RWPE2 (cell line): ENCODE results near the gene ARHGAP27.

Experiments
- ATAC-seq: fragments of 200-7000 bp; cut with Tn5 transposase; 3 replicates; pipeline ENCODE4 v1.9.1; 2021; ENCODE audit warnings: low read depth
- DNase-seq: peaks from one replicate; pipeline ENCODE4 v3.0.0-alpha.2; 2020; ENCODE audit warnings: low spot score
- H3K27ac ChIP-seq: fragments of 450-650 bp; 2 replicates; pipeline ENCODE4 v1.5.1; 2017; ENCODE audit warnings: mild to moderate bottlenecking; ENCODE audit not compliant: poor library complexity, severe bottlenecking
- H3K27me3 ChIP-seq: fragments of 250-450 bp; sonication (Bioruptor Pico); 2 replicates; pipeline ENCODE4 v1.5.1; 2021; ENCODE audit warnings: mild to moderate bottlenecking, moderate library complexity; ENCODE audit not compliant: insufficient read depth, poor library complexity, severe bottlenecking
- H3K36me3 ChIP-seq: fragments of 250-450 bp; sonication (Bioruptor Pico); 2 replicates; pipeline ENCODE4 v1.5.1; 2020; ENCODE audit warnings: low read depth, mild to moderate bottlenecking, moderate library complexity
- H3K4me1 ChIP-seq: fragments of 250-450 bp; sonication (Bioruptor Pico); 2 replicates; pipeline ENCODE4 v1.5.1; 2021; ENCODE audit warnings: mild to moderate bottlenecking, moderate library complexity; ENCODE audit not compliant: insufficient read depth, poor library complexity, severe bottlenecking
- H3K4me3 ChIP-seq: fragments of 250-450 bp; sonication (Bioruptor Pico); 2 replicates; pipeline ENCODE4 v1.5.1; 2021; ENCODE audit warnings: mild to moderate bottlenecking, moderate library complexity; ENCODE audit not compliant: severe bottlenecking
- H3K9me3 ChIP-seq: fragments of 250-450 bp; sonication (Bioruptor Pico); 2 replicates; pipeline ENCODE4 v1.5.1; 2021; ENCODE audit warnings: mild to moderate bottlenecking, moderate library complexity; ENCODE audit not compliant: severe bottlenecking
- CTCF ChIP-seq: fragments of 450-650 bp; IDR thresholded peaks from one replicate; pipeline ENCODE4 v1.5.1; 2017; ENCODE audit warnings: mild to moderate bottlenecking, moderate library complexity; ENCODE audit not compliant: poor library complexity, severe bottlenecking

ARHGAP27 gene

DNA sequence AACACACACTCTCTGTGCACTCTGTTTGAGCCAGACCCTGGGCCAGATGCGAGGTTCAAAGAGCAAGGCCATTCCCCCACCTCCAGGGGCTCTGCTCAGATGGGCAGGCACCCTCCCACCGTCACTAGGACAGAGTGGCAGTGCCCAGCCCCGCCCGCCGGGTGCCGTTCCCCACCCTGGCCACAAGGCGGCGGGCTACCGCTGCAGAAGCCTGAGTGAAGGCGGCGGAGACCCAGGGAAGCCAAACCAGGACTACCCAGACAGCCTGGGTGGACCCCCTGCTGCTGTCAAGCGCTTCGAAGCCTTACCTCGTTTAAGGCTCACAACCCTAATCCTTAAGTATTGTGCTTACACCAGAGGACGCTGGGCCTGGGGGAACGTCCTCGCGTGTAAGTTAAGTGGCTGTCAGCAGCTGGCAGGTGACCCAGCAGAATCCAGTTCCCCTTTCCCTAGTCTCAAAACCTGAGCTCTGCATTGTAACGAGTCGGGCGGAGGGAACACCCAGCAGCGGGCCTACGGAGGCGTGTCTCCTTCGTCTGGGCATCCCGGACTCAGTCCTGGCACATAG lies 4.5 kb downstream of the ARHGAP27 start:
- Histone ChIP-seq H3K27me3 (no peaks in the 10 kb centered on the region), H3K27ac (no peak overlapping the region), H3K36me3 (no peaks in the 10 kb centered on the region), H3K4me1 (no peaks in the 10 kb centered on the region), H3K4me3 (no peak overlapping the region), H3K9me3 (no peaks in the 10 kb centered on the region)
- ATAC-seq (peak; percentile 28), DNase-seq (no peak)
- TF ChIP-seq CTCF, result peak; percentile 96

- TF ChIP-seq CTCF, result no peak
- no peaks in the 10 kb centered on the region for H3K9me3 ChIP-seq
- ATAC-seq (no peak), DNase-seq (no peak)
- no peak overlapping the region for H3K27ac ChIP-seq
- H3K4me3 ChIP-seq, result no peak overlapping the region
- no peaks in the 10 kb centered on the region for H3K4me1 ChIP-seq
- H3K27me3 ChIP-seq, result no peaks in the 10 kb centered on the region
- H3K36me3 ChIP-seq, result no peaks in the 10 kb centered on the region; the same call in 1 of the 2 replicates
These were observed 5.4 kb downstream of the ARHGAP27 start for GRCh38 chr17:45427181-45427835.

GRCh38 chr17:45426561-45426960 lies 6.1 kb downstream of the ARHGAP27 start:
- no peaks in the 10 kb centered on the region for H3K9me3 ChIP-seq
- no peak overlapping the region for H3K27ac ChIP-seq
- TF ChIP-seq CTCF, result no peak
- H3K4me1 ChIP-seq, result no peaks in the 10 kb centered on the region
- no peak for ATAC-seq
- no peak for DNase-seq
- H3K27me3 ChIP-seq, result no peaks in the 10 kb centered on the region
- H3K4me3 ChIP-seq, result no peak overlapping the region
- no peaks in the 10 kb centered on the region; the same call in 1 of the 2 replicates for H3K36me3 ChIP-seq

GRCh38 chr17:45425984-45426413 lies 6.7 kb downstream of the ARHGAP27 start:
- Histone ChIP-seq H3K27me3 (no peaks in the 10 kb centered on the region), H3K27ac (peak overlapping the region; percentile 66), H3K36me3 (no peaks in the 10 kb centered on the region; the same call in 1 of the 2 replicates), H3K9me3 (no peaks in the 10 kb centered on the region), H3K4me1 (no peaks in the 10 kb centered on the region), H3K4me3 (no peak overlapping the region)
- DNase-seq (no peak), ATAC-seq (no peak)
- TF ChIP-seq CTCF, result no peak
